ENCODE results near the gene DLEU7. TPM values are rescaled to one million over a fixed set of nuclear protein-coding genes. Genes with fewer than 3 reads are reported as not detected.

The DLEU7 gene
- total and polyA plus RNA-seq, 10 of the 15 experiments (the other 5 are each of a cell fraction or from before 2014, with no cell fraction given) = not detected

DNA sequence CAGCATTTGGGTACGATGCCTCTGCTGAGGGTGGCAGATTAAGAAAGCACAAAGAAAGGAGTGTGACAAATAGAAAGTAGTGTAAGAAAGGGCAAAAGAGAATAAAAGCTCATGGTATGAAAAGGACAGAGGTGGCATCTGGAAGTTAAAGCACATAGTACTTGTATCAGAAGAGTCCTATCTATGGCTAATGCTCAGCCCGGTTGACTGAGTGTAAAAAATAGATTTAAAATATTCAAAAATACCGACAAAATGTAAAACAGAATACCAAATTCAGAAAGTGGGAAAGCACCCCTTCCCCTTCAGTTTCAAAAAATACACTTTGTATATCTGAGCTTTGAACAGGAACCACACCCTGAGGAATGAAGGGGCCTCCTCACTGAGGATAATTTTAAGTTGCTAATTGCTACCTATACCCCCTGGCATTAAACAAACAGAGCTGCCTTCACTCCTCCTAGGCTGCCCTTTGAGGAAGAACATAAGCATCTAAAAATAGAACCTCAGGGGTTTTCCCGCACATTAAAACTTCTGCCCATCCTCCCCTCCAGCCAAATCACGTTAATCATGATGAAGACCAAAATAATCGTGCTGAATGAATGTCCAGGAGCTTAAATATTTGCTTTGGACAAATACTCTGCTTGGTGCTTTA, 43.3 kb downstream of the DLEU7 start:
- H3K4me2 ChIP-seq (ENCODE audit: control insufficient read depth, insufficient read depth) = peak overlapping the region; percentile 72
- ChIA-PET CTCF (interaction anchor here (0.5 to 2.8 kb wide), 47 partner anchors 8 to 1129 kb away, joined by 3 to 51 read pairs (median 4); partner anchors contain the start of genes RNASEH2B and TRIM13), SMC1A (ENCODE audit: uncharacterized antibody, unreplicated experiment) (interaction anchor here (0.7 to 3.5 kb wide), 46 partner anchors 8 to 827 kb away, joined by 3 to 44 read pairs (median 4); partner anchors contain the start of gene TRIM13), POLR2A (interaction anchor here (1.4 to 1.9 kb wide), 3 partner anchors 15 to 824 kb away, joined by 3 to 6 read pairs (median 4); no protein-coding TSS in a partner anchor), RAD21 (ENCODE audit: unreplicated experiment) (interaction anchor here (0.8 to 3.9 kb wide), 32 partner anchors 8 to 823 kb away, joined by 3 to 52 read pairs (median 4); partner anchors contain the start of gene TRIM13)
- BruUV-seq (replicated peaks) = no TSS peak
- H3K27me3 ChIP-seq (replicated peaks in 1 of 2; ENCODE audit: control insufficient read depth in 2 of 2, insufficient read depth in 2 of 2, low read length in 1 of 2) = no peaks in the 10 kb centered on the region
- no peaks in the 10 kb centered on the region for H4K20me1 ChIP-seq (ENCODE audit: control insufficient read depth, insufficient read depth)
- intact Hi-C loops (cut with micrococcal nuclease; ENCODE audit: unreplicated experiment) = loop anchor here (2.0 to 10.0 kb wide), 6 partner anchors 203 to 803 kb away; partner anchors contain the start of gene TRIM13
- FAIRE-seq (no peak), ATAC-seq (peak; percentile 46), DNase-seq (ENCODE audit: low read depth, low spot score) (no peak)
- no peak overlapping the region for H3K9ac ChIP-seq (ENCODE audit: control insufficient read depth, insufficient read depth, low read length)
- H3K4me3 ChIP-seq = no peak overlapping the region
- in situ Hi-C loops (cut with MboI) = loop anchor here (10.0 kb wide), 1 partner anchor 715 kb away; no protein-coding TSS in a partner anchor
- H3K9me3 ChIP-seq (replicated peaks; ENCODE audit: control insufficient read depth, insufficient read depth, low read length) = no peaks in the 10 kb centered on the region
- H3K79me2 ChIP-seq (ENCODE audit: control insufficient read depth, insufficient read depth, low read length) = no peaks in the 10 kb centered on the region
- peaks cover 11% of the 10 kb centered on the region for H3K4me1 ChIP-seq (ENCODE audit: control insufficient read depth, insufficient read depth, low read length)
- no peak overlapping the region for H3K27ac ChIP-seq (ENCODE audit: control insufficient read depth, insufficient read depth)
- TF ChIP-seq ETV6 (conservative IDR thresholded peaks at IDR 0.05 in 1 of 2, IDR thresholded peaks at IDR 0.05 in 1 of 2; ENCODE audit: borderline replicate concordance in 1 of 2, low read depth in 1 of 2) = no peak
- peak; percentile 62 for TF ChIP-seq MEF2A (IDR thresholded peaks at IDR 0.05; ENCODE audit: insufficient read depth, low read depth, low read length)
- H2AFZ ChIP-seq (ENCODE audit: control insufficient read depth, low read depth, low read length) = peak overlapping the region; percentile 61
- H3K36me3 ChIP-seq (ENCODE audit: control insufficient read depth in 2 of 2, insufficient read depth in 2 of 2, low read length in 1 of 2) = no peaks in the 10 kb centered on the region
- 21% methylated on average over 6 of the region's 6 CpGs for WGBS (ENCODE audit: insufficient coverage, insufficient replicate concordance, low lambda C conversion rate, missing lambda C conversion rate)

DNA sequence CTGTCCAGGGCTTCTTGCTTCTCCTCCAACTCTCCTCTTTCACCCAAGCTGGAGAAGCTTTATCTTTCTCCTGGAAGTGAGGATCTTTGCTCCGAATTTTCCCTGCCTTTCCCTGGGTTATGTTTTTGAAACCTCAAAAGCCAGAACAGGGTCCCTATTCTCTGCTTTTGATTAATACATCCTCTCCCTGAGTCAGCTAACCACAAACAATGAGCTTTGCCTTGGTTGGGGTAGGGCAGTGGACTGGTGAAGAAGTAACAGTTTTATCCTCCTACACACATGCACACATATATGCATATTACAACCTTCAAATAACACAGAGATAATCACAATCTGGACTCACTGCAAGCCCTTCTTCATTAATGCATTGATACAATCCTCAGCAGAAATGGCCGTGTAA, 44.6 kb downstream of the DLEU7 start:
- H3K4me1 ChIP-seq (ENCODE audit: control insufficient read depth, insufficient read depth, low read length) = peaks cover 11% of the 10 kb centered on the region
- no peaks in the 10 kb centered on the region for H3K9me3 ChIP-seq (replicated peaks; ENCODE audit: control insufficient read depth, insufficient read depth, low read length)
- no peak overlapping the region for H2AFZ ChIP-seq (ENCODE audit: control insufficient read depth, low read depth, low read length)
- no peak for ATAC-seq
- H3K4me2 ChIP-seq (ENCODE audit: control insufficient read depth, insufficient read depth) = no peak overlapping the region
- 0 out of 2 replicates have a peak, but pooled peaks have one; percentile 19 for TF ChIP-seq RUNX3 (IDR thresholded peaks at IDR 0.05; ENCODE audit: low read length)
- TF ChIP-seq, protein P1, sequence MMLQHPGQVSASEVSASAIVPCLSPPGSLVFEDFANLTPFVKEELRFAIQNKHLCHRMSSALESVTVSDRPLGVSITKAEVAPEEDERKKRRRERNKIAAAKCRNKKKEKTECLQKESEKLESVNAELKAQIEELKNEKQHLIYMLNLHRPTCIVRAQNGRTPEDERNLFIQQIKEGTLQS (IDR thresholded peaks at IDR 0.05; ENCODE audit: borderline replicate concordance, extremely low read depth, low read depth, low read length) = no peak
- no peak overlapping the region for H3K4me3 ChIP-seq
- H3K9ac ChIP-seq (ENCODE audit: control insufficient read depth, insufficient read depth, low read length) = no peak overlapping the region
- H3K27me3 ChIP-seq (replicated peaks in 1 of 2; ENCODE audit: control insufficient read depth in 2 of 2, insufficient read depth in 2 of 2, low read length in 1 of 2) = no peaks in the 10 kb centered on the region
- ChIA-PET RAD21 (ENCODE audit: unreplicated experiment) (interaction anchor here (0.7 to 3.9 kb wide), 4 partner anchors 9 to 822 kb away, joined by 3 to 52 read pairs (median 3); no protein-coding TSS in a partner anchor), POLR2A (interaction anchor here (0.6 kb wide), 1 partner anchor 115 kb away, joined by 4 read pairs; no protein-coding TSS in a partner anchor), CTCF (interaction anchor here (1.5 to 2.8 kb wide), 3 partner anchors 113 to 821 kb away, joined by 7 to 51 read pairs (median 36); no protein-coding TSS in a partner anchor), SMC1A (ENCODE audit: uncharacterized antibody, unreplicated experiment) (interaction anchor here (1.0 to 3.5 kb wide), 5 partner anchors 14 to 822 kb away, joined by 3 to 44 read pairs (median 13); no protein-coding TSS in a partner anchor)
- FAIRE-seq = no peak
- no peak overlapping the region for H3K27ac ChIP-seq (ENCODE audit: control insufficient read depth, insufficient read depth)
- H4K20me1 ChIP-seq (ENCODE audit: control insufficient read depth, insufficient read depth) = no peaks in the 10 kb centered on the region
- BruUV-seq (replicated peaks) = no TSS peak
- DNase-seq (ENCODE audit: low read depth, low spot score) = no peak
- in situ Hi-C loops (cut with MboI) = loop anchor here (5.0 kb wide), 1 partner anchor 822 kb away; no protein-coding TSS in a partner anchor
- intact Hi-C loops (cut with micrococcal nuclease; ENCODE audit: unreplicated experiment) = no loop called here
- H3K36me3 ChIP-seq (ENCODE audit: control insufficient read depth in 2 of 2, insufficient read depth in 2 of 2, low read length in 1 of 2) = no peaks in the 10 kb centered on the region
- H3K79me2 ChIP-seq (ENCODE audit: control insufficient read depth, insufficient read depth, low read length) = no peaks in the 10 kb centered on the region
- 35% methylated on average over 2 of the region's 2 CpGs for WGBS (ENCODE audit: insufficient coverage, insufficient replicate concordance, low lambda C conversion rate, missing lambda C conversion rate)

All from GM12878 (cell line).